Neural progenitor cell (in vitro differentiated cells): ENCODE data around the gene STKLD1. TPM values are rescaled to one million over a fixed set of nuclear protein-coding genes. Genes with fewer than 3 reads are reported as not detected.

Source experiments
- DNase-seq: peaks from one replicate; pipeline ENCODE4 v3.0.0-alpha.2; 2016; ENCODE audit warnings: low spot score
- H2AFZ ChIP-seq: fragments of 200-600 bp; sonication (generic); replicated peaks from 2 replicates; pipeline ENCODE4 v1.6.1; 2016; ENCODE audit warnings: antibody characterized with exemption
- H3F3A ChIP-seq: fragments of 200-600 bp; sonication (generic); 2 replicates; pipeline ENCODE4 v1.6.1; 2016; ENCODE audit warnings: antibody characterized with exemption, low read depth
- H3K27ac ChIP-seq: fragments of 200-600 bp; sonication (generic); 2 replicates; pipeline ENCODE4 v1.5.1; 2016; ENCODE audit warnings: mild to moderate bottlenecking
- H3K27me3 ChIP-seq: fragments of 200-600 bp; sonication (generic); 2 replicates; pipeline ENCODE4 v1.6.1; 2016; ENCODE audit warnings: mild to moderate bottlenecking, moderate library complexity
- H3K36me3 ChIP-seq: fragments of 200-600 bp; sonication (generic); 2 replicates; pipeline ENCODE4 v1.5.1; 2016
- H3K4me1 ChIP-seq: fragments of 200-600 bp; sonication (generic); 2 replicates; pipeline ENCODE4 v1.6.1; 2016; ENCODE audit warnings: mixed run types
- H3K4me2 ChIP-seq: fragments of 200-600 bp; sonication (generic); 2 replicates; pipeline ENCODE4 v1.6.1; 2016
- H3K4me3 ChIP-seq: fragments of 200-600 bp; sonication (generic); 2 replicates; pipeline ENCODE4 v1.5.1; 2016
- H3K79me2 ChIP-seq: fragments of 200-600 bp; sonication (generic); 2 replicates; pipeline ENCODE4 v1.6.1; 2016; ENCODE audit warnings: low read depth
- H3K9ac ChIP-seq: fragments of 200-600 bp; sonication (generic); 2 replicates; pipeline ENCODE4 v1.6.1; 2016
- H3K9me3 ChIP-seq: fragments of 200-600 bp; sonication (generic); 2 replicates; pipeline ENCODE4 v1.5.1; 2016; ENCODE audit warnings: low read depth
- H4K20me1 ChIP-seq: fragments of 200-600 bp; sonication (generic); 2 replicates; pipeline ENCODE4 v1.6.1; 2016; ENCODE audit warnings: low read depth
- H3K27ac Mint-ChIP-seq: 3 replicates; pipeline ENCODE4 v1.8.0; 2021; ENCODE audit warnings: mixed read lengths
- H3K27me3 Mint-ChIP-seq: 2 replicates; pipeline ENCODE4 v1.8.0; 2022; ENCODE audit warnings: low read depth, mild to moderate bottlenecking, inconsistent platforms, moderate library complexity, mixed read lengths; ENCODE audit not compliant: insufficient read depth
- H3K36me3 Mint-ChIP-seq: 3 replicates; pipeline ENCODE4 v1.8.0; 2021; ENCODE audit warnings: mixed read lengths
- H3K4me1 Mint-ChIP-seq: 3 replicates; pipeline ENCODE4 v1.8.0; 2021; ENCODE audit warnings: mixed read lengths
- H3K4me3 Mint-ChIP-seq: 3 replicates; pipeline ENCODE4 v1.8.0; 2021; ENCODE audit warnings: mild to moderate bottlenecking, moderate library complexity, mixed read lengths
- H3K9me3 Mint-ChIP-seq: 3 replicates; pipeline ENCODE4 v1.8.0; 2020; ENCODE audit warnings: mixed read lengths
- CTCF ChIP-seq: fragments of 200-600 bp; sonication (generic); IDR thresholded peaks from 2 replicates; pipeline ENCODE4 v1.5.1; 2017; ENCODE audit warnings: antibody characterized with exemption, mild to moderate bottlenecking
- EZH2 ChIP-seq: fragments of 200-600 bp; sonication (generic); IDR thresholded peaks from 2 replicates; pipeline ENCODE4 v1.6.1; 2017; ENCODE audit warnings: antibody characterized with exemption, mild to moderate bottlenecking, moderate library complexity
- EZH2phosphoT487 ChIP-seq: fragments of 200-600 bp; sonication (generic); IDR thresholded peaks from 2 replicates; pipeline ENCODE4 v1.6.1; 2017; ENCODE audit warnings: antibody characterized with exemption
- small RNA-seq: library from RNA; depleted of rRNA; stranded (forward); fragments of <200 nt; gene quantifications from one replicate; pipeline ENCODE3, GENCODE V24; 2015
- total RNA-seq: library from RNA; depleted of rRNA; stranded (reverse); fragments of >200 nt; gene quantifications from 2 replicates; pipeline ENCODE4 v1.2.3, GENCODE V29; 2015; ENCODE audit warnings: low replicate concordance

The STKLD1 gene
- total RNA-seq, 1 donor from 2014 or later, result 0.58 TPM

- H3K9ac ChIP-seq, result no peak overlapping the region
- no peaks in the 10 kb centered on the region for H3K9me3 Mint-ChIP-seq
- H3K27me3 ChIP-seq, result peaks cover 5% of the 10 kb centered on the region
- H3K27ac ChIP-seq, result no peak overlapping the region
- no peak overlapping the region for H2AFZ ChIP-seq
- no peak overlapping the region for H3K4me3 ChIP-seq
- no peaks in the 10 kb centered on the region for H3K36me3 Mint-ChIP-seq
- peaks cover 2% of the 10 kb centered on the region for H3K27me3 Mint-ChIP-seq
- H3K4me3 Mint-ChIP-seq, result no peak overlapping the region
- TF ChIP-seq EZH2 (no peak), CTCF (no peak), EZH2phosphoT487 (no peak)
- peaks cover 2% of the 10 kb centered on the region for H3K4me1 Mint-ChIP-seq
- no peak overlapping the region for H3K4me2 ChIP-seq
- no peak for DNase-seq
- no peaks in the 10 kb centered on the region for H3K9me3 ChIP-seq
- no peaks in the 10 kb centered on the region for H3K79me2 ChIP-seq
- H4K20me1 ChIP-seq, result no peaks in the 10 kb centered on the region
- peaks cover 5% of the 10 kb centered on the region for H3K4me1 ChIP-seq
- no peaks in the 10 kb centered on the region for H3K36me3 ChIP-seq
- peaks cover 6% of the 10 kb centered on the region for H3F3A ChIP-seq
- H3K27ac Mint-ChIP-seq, result no peak overlapping the region
Observed at GRCh38 chr9:133454943-133455673, 78.9 kb downstream of the STKLD1 start.

Small RNAs within 50 kb of the gene (small RNA-seq; reads per million reads assigned to genes)
- gene RF00019, result not detected
- not detected for gene SNORD24
- not detected for gene SNORD36A
- gene SNORD36B, result not detected
- gene SNORD36C, result not detected

Other genes with a start within 250 kb of the STKLD1 start
- gene GBGT1, start 212.5 kb upstream of the STKLD1 start, total RNA-seq, result 2.0 and 3.0 TPM in 2 replicates
- not detected in 2 replicates for gene OBP2B, start 167.1 kb upstream of the STKLD1 start, total RNA-seq
- gene ABO, start 101.2 kb upstream of the STKLD1 start, total RNA-seq, result not detected in 2 replicates
- gene SURF6, start 40.2 kb upstream of the STKLD1 start, total RNA-seq, result 13.2 and 32.9 TPM in 2 replicates
- 31.7 and 66.5 TPM in 2 replicates for gene MED22, start 28.2 kb upstream of the STKLD1 start, total RNA-seq
- 3,449 and 3,613 TPM in 2 replicates for gene RPL7A, start 28.1 kb upstream of the STKLD1 start, total RNA-seq
- gene SURF1, start 19.9 kb upstream of the STKLD1 start, total RNA-seq, result 31.0 and 36.7 TPM in 2 replicates
- gene SURF2, start 19.8 kb upstream of the STKLD1 start, total RNA-seq, result 16.0 and 19.6 TPM in 2 replicates
- 102 and 155 TPM in 2 replicates for gene SURF4, start 306 bp upstream of the STKLD1 start, total RNA-seq
- 17.9 and 24.9 TPM in 2 replicates for gene REXO4, start 41.6 kb downstream of the STKLD1 start, total RNA-seq
- gene ADAMTS13, start 46.0 kb downstream of the STKLD1 start, total RNA-seq, result 2.4 and 6.1 TPM in 2 replicates
- gene CACFD1, start 83.6 kb downstream of the STKLD1 start, total RNA-seq, result 15.7 and 29.3 TPM in 2 replicates
- 2.3 and 8.8 TPM in 2 replicates for gene SLC2A6, start 102.7 kb downstream of the STKLD1 start, total RNA-seq
- gene MYMK, start 148.6 kb downstream of the STKLD1 start, total RNA-seq, result not detected in 2 replicates
- 0.30 and 0.99 TPM in 2 replicates for gene ADAMTSL2, start 158.3 kb downstream of the STKLD1 start, total RNA-seq
- gene FAM163B, start 233.0 kb downstream of the STKLD1 start, total RNA-seq, result 0.31 TPM in 1 of 2 replicates, not detected in the other